Stimulated activated CD4-positive, alpha-beta T cell treated with anti-CD3 and anti-CD28 coated beads, Interleukin-2, amount 100 ng/mL, for 24 hours (primary cell): Measurements from ENCODE around the gene STX1A.
A peak's percentile ranks its signal among the peaks of the same experiment; 100 is the strongest.

Source experiments
- DNase-seq, 2 donors: peaks; one replicate each; pipeline ENCODE4 v3.0.0-alpha.2; 2020

STX1A gene

GRCh38 chr7:73718905-73719805 is at the start of gene STX1A:
Gene STX1A, minus strand, starts transcription at chr7:73719669. Its CDS starts 38 bp downstream, at chr7:73719631.
- peak; percentile 71 to 78 for DNase-seq

GRCh38 chr7:73768641-73769480 is 49.4 kb upstream of the STX1A start:
- no peak for DNase-seq

- no peak for DNase-seq
These were observed 47.2 kb upstream of the STX1A start for GRCh38 chr7:73766556-73767229.

- DNase-seq = no peak
These were observed 43.2 kb upstream of the STX1A start for GRCh38 chr7:73762659-73762999.

GRCh38 chr7:73761854-73762658 is 42.6 kb upstream of the STX1A start:
- DNase-seq = no peak

GRCh38 chr7:73758581-73759138 is 39.2 kb upstream of the STX1A start:
- no peak for DNase-seq

- DNase-seq = no peak
These were observed 30.7 kb upstream of the STX1A start for GRCh38 chr7:73749931-73750776.

GRCh38 chr7:73746378-73746777 is 26.9 kb upstream of the STX1A start:
- DNase-seq = no peak

GRCh38 chr7:73742753-73743641 is 23.5 kb upstream of the STX1A start:
- no peak for DNase-seq

GRCh38 chr7:73742338-73742752 is 22.9 kb upstream of the STX1A start:
- no peak for DNase-seq

GRCh38 chr7:73741600-73741999 is 22.1 kb upstream of the STX1A start:
- DNase-seq = no peak

GRCh38 chr7:73740771-73741170 is 21.3 kb upstream of the STX1A start:
- no peak for DNase-seq

- no peak for DNase-seq
These were observed 20.7 kb upstream of the STX1A start for GRCh38 chr7:73740212-73740611.

GRCh38 chr7:73739387-73739767 is 19.9 kb upstream of the STX1A start:
- DNase-seq = no peak

- peak; percentile 99 to 100 for DNase-seq
These were observed 19.3 kb upstream of the STX1A start, which contains the start of gene ABHD11 for GRCh38 chr7:73738612-73739386. Gene ABHD11, minus strand, starts transcription at chr7:73738802. Its CDS starts 32 bp downstream, at chr7:73738770.

- peak; percentile 70 to 73 for DNase-seq
These were observed 18.7 kb upstream of the STX1A start for GRCh38 chr7:73738220-73738611.

- no peak for DNase-seq
These were observed 18.2 kb upstream of the STX1A start for GRCh38 chr7:73737491-73738219.

- DNase-seq = no peak
These were observed 17.4 kb upstream of the STX1A start for GRCh38 chr7:73736885-73737284.
